NOMO-1 (cell line): Measurements from ENCODE around the gene GID4.

ENCODE experiments used
- DNase-seq, 2 experiments: peaks; one replicate each; lab custom pipeline; 2025; ENCODE audit not compliant: unreplicated experiment in 2 of 2; lab: John Stamatoyannopoulos, UW

GID4 gene

GRCh38 chr17:18015593-18015992 is 23.6 kb upstream of the GID4 start:
- no peak for DNase-seq

GRCh38 chr17:18016426-18016825 is 22.8 kb upstream of the GID4 start:
- DNase-seq = no peak

GRCh38 chr17:18017958-18018357 is 21.2 kb upstream of the GID4 start:
- no peak for DNase-seq

GRCh38 chr17:18018411-18018921 is 20.7 kb upstream of the GID4 start:
- DNase-seq = no peak

GRCh38 chr17:18019838-18020154 is 19.4 kb upstream of the GID4 start:
- DNase-seq = no peak

- DNase-seq = no peak
These were observed 18.2 kb upstream of the GID4 start for GRCh38 chr17:18020971-18021370.

GRCh38 chr17:18021372-18021771 is 17.8 kb upstream of the GID4 start:
- no peak for DNase-seq

GRCh38 chr17:18025241-18025944 is 13.8 kb upstream of the GID4 start:
- DNase-seq = no peak

GRCh38 chr17:18025945-18026776 is 13.0 kb upstream of the GID4 start:
- no peak for DNase-seq

GRCh38 chr17:18027280-18027679 is 11.9 kb upstream of the GID4 start:
- DNase-seq = no peak

GRCh38 chr17:18028114-18028951 is 10.9 kb upstream of the GID4 start:
- DNase-seq = no peak

GRCh38 chr17:18028952-18029540 is 10.2 kb upstream of the GID4 start:
- DNase-seq = no peak

GRCh38 chr17:18031955-18032354 is 7.3 kb upstream of the GID4 start:
- no peak for DNase-seq

- DNase-seq = peak; percentile 88 to 96
These were observed 5.6 kb upstream of the GID4 start for GRCh38 chr17:18033442-18034099.

GRCh38 chr17:18035704-18036103 is 3.5 kb upstream of the GID4 start:
- no peak for DNase-seq

- peak; percentile 74 to 84 for DNase-seq
These were observed 1.7 kb upstream of the GID4 start for GRCh38 chr17:18037486-18037885.

GRCh38 chr17:18038149-18038850 is 908 bp upstream of the GID4 start:
- peak; percentile 72 to 80 for DNase-seq

GRCh38 chr17:18039535-18040260 is 490 bp downstream of the GID4 start:
- no peak for DNase-seq

GRCh38 chr17:18040261-18040858 is 1.2 kb downstream of the GID4 start:
- no peak for DNase-seq
